Mesenteric fat pad (tissue), 1 donor: ENCODE measurements around the gene SLC15A3. TPM values are rescaled to one million over a fixed set of nuclear protein-coding genes. Genes with fewer than 3 reads are reported as not detected.

ENCODE experiments used
- DNase-seq: peaks from one replicate; pipeline ENCODE4 v3.0.0-alpha.2; 2020; ENCODE audit warnings: low spot score
- total RNA-seq: library from RNA; stranded (reverse); fragmentation: NEBNext Ultra II Directional; extraction: Animal tissue kit (Norgen Biotek cat#: 25700); gene quantifications from one replicate; pipeline ENCODE4 v1.2.1, GENCODE V29; 2021
- donor health status: DM: yes; HTN: yes; CAD: no.

SLC15A3 gene
- total RNA-seq, 1 donor from 2014 or later: 47.4 TPM

DNA sequence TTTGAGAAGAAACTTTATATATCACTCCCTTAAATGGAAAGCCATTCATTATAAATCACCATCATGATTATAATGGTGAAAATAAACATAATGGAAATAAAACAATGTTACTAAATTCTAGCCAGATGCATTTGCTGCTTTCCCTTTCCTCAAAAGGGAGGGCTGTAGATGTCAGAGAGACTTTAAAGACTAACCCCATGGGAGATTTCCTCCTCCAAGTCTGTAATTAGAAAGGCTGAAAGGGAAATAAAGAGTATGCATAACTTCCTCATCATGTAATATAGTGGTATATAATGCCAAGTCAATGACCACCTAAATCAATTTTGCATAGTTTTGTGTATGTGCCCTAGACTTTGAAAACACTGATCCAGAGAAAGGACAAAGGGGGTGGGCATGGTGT, 25.9 kb upstream of the SLC15A3 start:
- no peak for DNase-seq

DNA sequence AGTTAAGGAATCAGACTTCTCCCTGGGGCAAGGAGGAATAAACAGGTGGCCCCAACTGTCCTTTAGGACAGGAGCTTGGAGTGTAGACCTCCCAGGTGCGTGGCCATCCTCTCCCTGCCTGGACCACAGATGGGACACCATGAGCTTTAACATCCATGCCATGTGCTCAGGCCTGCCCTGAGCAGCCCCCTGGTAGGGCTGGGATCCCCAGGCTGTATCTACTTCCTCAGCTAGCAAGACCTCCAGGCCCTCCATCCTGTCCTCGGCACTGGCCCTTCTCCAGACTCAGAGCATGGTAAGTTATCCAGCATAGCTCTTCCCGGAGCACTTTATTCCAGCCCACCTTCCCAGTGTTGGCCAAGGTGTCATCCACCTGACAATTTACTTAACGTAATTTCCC, 25.2 kb upstream of the SLC15A3 start:
- no peak for DNase-seq

DNA sequence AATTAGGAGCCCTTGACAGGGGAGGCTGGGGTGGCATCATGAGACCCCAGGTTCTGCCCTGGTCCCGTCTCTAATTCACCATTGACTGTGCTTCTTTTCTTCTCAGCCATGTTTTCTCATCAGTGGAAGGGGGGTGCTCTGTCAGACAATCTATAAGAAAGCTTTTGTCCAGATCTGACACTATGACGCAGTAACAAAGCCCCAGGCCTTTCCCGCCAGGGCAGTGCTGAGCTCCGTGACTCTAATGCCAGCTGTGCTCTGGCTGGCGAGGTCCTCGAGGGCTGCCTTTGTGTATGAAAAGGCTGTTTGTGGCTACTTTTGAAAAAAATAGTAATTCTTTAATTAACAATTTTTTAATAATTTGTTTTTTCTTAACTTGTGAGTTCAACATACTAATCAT, 22.8 kb upstream of the SLC15A3 start:
- DNase-seq: no peak

DNA sequence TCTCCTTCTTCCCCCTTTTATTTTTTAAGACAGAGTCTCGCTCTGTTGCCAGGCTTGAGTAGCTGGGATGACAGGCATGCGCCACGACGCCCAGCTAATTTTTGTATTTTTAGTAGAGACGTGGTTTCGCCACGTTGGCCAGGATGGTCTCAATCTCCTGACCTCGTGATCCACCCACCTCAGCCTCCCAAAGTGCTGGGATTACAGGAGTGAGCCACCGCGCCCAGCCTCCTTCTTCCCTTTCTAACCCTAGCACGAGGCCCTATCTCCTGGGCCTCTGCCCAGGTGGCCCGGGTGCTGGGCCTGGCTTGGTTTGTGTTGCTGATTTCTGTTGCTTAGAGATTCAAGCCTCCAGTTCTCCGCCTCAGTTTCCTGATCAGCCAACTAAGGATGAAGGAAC, 22.3 kb upstream of the SLC15A3 start:
- DNase-seq: peak; percentile 62

DNA sequence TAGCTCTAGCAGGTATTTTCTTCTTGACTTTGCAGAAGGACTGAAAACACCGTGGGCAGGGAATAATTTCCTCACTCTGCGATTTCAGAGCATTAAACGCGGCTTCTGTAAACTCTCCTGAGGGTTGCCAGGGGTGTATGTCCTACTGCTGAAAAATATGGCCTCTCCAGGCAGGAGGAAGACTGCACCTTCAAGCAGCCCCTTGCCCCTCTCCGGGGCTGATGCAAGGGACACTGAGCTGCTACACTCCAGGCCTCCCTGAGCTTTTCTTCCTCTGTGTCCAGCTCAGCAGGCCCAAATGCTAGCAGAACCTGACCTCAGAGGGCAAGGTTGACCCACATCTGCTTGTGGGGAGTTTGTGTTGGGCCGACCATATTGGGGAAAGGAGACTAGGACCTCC, 21.7 kb upstream of the SLC15A3 start:
- peak; percentile 68 for DNase-seq

DNA sequence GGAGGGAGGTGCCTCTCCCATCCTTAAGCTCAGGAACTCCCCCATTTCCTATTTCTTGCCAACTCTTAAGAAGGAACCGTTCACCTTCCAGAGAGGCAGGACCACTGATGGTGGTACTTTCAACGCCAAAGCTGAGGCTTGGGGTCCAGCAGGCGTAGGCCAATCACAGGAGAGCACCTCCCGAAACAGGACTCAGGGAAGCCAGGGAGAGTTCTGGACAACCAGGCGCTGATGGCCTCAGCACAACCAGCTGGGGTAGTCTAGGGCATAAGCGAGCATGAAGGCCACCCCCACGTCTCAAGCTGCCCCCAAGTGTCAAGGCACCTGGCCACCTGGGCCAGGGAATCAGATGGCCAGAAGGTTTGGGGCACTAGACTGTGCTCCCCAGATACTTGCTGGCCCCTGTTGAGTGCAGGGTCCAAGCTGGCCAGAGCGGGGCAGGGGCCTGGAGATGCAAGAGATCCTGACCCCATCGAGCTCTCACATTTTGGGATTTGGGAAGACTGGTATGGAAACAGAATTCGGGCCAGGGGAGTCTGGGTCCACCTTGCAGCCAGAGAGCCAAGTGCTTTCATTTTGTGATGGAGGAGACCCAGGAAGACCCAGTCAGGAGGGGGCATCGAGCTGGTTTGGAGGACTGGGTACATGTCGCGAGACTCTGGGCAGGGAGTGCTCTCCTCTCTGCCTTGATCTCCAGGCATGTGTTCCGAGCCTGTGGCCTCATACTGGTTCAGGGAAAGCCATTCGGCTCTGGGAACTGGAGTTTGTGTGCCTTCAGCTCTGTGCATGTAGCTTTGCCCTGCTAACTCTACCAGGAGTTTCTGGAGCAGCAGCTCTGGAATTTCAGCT, 20.4 kb upstream of the SLC15A3 start:
- peak; percentile 81 for DNase-seq

DNA sequence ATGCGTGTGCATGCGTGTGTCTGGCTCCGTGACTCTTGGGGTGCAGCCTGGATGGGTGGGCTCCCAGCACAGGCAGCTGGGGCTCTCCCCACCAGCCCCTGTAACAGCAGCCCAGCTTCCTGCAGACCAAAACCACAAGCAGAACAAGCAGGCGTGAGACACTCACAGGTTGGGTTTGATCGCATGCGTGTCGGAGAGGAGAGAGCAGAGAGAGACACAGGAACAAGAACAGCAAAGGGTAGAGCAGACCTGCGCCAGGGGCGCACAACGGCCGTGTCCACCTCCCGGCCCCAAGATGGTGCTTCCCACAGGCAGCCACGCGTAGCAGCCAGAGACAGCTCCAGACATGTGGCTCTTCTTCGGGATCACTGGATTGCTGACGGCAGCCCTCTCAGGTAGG, 19.5 kb upstream of the SLC15A3 start, which contains the start of gene CD6:
Gene CD6, plus strand, starts transcription at position 161 of the 400 bp plus-strand sequence. Its CDS starts 186 bp downstream, at position 347.
- no peak for DNase-seq

DNA sequence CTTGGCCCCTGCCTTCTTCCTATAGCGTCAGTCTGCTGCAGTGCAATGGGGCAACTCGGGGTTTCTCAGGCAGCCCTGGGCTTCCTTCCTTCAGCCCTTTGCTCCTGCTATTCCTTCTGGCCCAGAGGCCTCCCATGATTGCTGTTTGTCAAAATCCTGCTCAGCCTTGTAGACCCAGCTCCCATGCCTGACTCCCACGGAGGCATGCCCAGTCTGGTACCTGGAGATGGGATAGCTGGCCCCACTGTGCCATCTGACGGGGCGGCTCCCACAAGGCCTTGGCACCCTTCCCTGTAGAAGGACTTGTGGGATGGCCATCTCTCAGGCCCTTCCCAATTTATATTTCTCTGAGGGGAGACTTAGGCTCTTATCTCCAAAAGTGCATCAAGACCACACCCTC, 18.9 kb upstream of the SLC15A3 start:
- DNase-seq: peak; percentile 53

DNA sequence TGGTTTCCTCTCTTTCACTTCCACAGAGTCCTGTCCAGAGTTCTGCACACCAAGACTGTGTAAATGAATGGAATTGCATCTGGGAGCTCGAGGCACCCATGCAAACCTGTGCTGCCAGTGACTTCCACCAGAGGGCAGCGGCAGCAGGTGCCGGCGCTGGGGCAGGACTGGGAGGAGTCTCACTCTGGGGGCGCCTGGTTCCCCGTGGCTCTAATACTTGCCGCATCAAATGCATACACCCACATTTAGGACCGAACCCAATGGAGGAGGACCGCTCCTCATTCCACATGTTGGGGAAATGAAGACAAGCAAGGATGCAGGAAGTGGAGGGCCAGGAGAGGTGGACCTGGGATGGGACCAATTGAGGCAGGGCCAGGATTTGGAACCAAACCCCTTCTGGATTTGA, 18.4 kb upstream of the SLC15A3 start:
- peak; percentile 88 for DNase-seq

DNA sequence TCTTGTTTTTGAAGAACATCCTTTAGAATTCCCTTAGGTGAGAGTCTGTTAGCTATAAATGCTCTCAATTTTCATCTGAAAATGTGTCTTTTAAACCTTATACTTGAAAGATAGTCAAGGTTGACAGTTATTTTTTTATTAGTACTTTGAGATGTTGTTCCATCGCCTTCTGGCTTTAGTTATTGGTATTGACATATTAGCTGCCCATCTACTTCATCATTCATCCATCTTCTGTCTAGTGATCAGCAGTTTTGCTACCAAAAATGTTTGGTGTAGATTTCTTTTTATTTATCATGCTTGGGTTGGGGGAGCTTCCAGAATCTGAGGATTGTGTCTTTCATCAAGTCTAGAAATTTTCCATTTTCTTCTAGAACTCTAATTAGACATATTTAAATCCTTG, 16.2 kb upstream of the SLC15A3 start:
- DNase-seq: no peak

DNA sequence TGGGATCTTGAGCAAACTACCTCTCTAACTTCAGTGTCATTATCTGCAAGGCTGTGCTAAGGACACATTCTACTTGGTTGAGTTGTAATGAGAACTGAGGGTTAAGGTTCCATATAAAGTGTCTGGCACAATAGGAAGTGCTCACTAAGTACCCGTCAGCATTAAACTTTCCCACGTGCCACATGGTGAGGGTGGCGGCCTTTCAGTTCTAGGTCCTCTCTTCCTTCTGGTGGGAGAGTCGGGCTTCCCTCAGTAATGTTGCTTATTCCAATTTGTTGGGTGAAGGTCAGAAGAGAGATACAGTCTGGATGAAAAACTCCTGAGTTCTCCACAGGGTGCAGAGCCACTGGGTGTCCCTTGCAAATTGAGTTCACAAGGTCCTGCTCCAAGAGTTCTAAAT, 14.9 kb upstream of the SLC15A3 start:
- DNase-seq: peak; percentile 20

DNA sequence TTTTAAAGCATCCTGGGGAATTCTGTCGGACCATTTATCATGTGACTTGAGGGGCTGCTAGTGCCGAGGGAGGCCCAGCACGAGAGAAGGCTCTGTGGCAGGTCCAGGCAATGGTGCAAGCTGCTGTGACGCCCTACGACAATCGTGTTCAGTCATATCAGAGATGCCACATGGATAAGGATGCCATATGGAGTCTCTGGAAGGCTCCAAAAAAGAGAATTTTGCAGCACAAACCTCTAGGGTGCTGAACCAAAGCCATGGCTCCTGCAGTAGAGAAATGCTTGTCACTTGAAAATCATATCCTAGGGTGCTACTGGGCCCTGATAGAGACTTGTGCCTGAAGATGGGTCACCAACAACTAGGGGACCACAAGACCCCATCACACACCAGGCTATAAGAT, 12.8 kb upstream of the SLC15A3 start:
- peak; percentile 37 for DNase-seq

DNA sequence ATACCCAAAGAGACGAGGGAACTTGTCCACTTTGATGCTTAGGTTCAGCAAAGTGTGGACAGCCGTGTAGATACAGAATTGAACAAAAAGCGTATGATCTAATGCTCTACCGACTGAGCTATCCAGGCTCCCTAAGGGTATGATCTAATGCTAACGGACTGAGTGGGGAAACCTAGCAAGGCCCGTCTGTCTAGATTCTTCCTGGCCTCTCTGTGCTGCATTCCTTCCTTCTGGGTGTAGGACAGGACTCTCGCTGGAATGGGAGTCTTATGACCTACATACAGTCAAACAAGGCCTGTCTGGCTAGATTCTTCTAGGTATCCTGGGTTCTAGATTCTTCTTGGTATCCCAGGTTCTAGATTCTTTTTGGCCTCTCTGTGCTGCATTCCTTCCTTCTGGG, 8.4 kb upstream of the SLC15A3 start:
- no peak for DNase-seq

DNA sequence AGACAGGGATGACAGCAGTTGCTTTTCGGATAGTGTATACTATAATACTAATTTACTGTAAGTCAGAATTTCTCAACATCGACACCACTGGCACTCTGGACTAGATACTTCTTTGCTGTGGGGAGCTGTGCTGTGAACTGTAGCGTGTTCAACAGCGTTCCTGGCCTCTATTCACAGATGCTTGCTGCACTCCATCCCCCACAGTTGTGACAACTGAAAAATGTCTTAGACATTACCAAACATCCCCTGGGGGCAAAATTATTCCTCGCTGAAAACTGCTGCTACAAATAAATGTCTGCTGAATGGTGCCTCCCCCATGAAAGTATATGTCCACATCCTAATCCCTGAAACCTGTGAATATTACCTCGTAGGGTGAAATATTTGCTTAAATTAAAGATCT, 7.5 kb upstream of the SLC15A3 start:
- no peak for DNase-seq

DNA sequence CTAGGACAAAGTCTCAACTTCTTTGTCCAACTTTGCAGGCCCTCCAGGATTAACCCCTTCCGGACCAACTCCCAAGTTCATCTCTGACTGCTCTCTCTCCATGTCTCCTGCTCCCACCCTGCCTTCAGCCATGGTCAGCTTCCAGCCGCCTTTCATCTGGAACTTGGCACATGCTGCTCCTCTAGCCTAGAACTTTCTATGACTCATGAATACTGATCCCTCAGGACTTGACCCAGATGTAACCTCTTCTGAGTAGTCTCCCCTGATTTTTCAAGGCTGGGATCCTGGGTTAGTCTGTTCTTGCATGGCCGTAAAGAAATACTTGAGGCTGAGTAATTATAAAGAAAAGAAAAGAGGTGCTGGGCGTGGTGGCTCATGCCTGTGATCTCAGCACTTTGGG, 5.2 kb upstream of the SLC15A3 start:
- peak; percentile 41 for DNase-seq

DNA sequence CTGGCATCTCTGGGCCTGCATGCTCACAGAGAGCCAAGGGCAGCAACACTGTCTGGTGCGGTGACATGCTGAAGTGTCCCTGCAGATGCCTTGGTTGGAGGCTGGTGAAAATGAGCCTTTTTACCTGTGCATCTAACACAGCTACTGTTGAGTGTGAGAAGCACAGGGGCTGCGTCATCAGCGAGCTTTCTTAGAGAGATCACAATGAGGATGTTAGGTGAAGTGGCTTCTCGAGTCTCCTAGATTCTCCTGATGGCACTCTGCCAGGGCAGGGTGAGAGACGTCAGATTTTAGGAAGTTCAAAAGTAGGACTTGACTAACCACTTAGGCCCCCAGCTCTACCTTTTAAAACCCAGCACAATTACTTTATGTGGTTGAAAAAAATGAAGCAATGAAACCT, 3.6 kb upstream of the SLC15A3 start:
- peak; percentile 59 for DNase-seq

DNA sequence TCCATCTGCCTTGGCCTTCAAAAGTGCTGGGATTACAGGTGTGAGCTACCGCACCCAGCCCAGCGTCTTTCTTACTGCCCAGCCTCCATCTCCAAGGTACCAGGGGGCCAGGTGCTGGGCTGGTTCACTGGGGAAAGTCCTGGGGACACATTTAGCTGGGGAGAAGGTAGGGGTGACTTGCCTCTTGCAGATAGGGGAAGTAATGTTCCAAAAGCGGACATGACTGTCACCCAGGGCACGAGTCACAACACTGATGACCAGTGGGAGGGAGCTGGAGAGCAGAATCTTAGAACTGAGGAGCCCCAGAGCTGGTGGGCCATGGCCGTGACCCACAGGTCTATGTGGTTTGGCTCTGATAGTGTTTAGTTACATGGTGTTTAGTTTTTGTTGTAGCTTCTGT, 2.4 kb upstream of the SLC15A3 start:
- DNase-seq: peak; percentile 76

DNA sequence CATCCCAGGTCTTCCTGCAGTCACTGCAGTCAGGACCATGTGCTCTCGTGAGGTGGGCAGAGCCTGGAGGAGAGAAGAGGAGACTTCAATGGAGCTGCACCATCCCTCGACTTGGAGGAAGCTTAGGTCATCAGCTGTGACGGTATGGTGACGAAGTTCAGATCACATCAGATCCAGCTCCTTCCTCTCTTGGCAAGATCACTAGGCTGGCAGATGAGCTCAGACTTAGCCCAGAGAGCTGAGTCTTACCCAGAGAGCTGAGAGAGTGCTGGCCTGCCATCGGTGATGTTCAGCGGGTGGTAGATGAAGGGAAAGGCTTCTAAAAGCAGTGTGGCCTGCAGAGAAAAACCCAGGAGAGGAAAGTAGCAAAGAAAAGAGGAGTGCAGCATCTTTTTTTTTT, 1.8 kb upstream of the SLC15A3 start:
- peak; percentile 49 for DNase-seq

DNA sequence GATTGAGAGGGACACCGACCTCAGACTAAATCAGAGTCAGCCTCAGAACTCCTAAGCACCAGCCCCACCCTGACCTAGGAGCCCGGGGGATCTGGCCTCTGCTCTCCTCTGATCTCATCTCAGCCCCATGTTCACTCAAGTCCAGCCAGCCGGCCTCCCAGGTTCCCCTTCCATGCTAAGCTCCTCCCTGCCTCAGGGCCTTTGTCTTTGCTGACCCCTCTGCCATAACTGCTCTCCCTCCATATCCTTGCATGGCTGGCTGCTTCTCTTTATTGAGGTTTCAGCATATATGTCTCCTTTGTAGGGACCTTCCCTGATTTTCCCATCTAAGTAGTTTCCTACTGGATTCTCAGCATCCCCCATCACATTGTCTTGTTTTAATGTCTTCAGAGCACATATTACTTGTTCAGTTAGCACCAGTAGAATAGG, 780 bp upstream of the SLC15A3 start:
- no peak for DNase-seq

DNA sequence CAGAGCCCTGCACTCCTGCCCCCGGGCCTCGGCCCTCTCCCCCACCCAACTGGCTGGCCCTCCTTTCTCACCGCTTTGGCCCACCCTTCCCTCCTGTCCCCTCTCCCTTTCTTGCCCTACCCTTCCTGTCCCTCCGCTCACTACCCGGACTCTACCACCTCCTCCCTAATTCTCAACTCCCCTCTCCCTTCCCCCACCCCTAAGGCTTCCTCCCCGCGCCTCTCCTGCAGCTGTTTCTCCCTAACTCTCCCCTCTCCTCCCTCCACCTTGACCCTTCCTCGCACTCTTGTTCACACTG, 421 bp downstream of the SLC15A3 start:
- DNase-seq: no peak

DNA sequence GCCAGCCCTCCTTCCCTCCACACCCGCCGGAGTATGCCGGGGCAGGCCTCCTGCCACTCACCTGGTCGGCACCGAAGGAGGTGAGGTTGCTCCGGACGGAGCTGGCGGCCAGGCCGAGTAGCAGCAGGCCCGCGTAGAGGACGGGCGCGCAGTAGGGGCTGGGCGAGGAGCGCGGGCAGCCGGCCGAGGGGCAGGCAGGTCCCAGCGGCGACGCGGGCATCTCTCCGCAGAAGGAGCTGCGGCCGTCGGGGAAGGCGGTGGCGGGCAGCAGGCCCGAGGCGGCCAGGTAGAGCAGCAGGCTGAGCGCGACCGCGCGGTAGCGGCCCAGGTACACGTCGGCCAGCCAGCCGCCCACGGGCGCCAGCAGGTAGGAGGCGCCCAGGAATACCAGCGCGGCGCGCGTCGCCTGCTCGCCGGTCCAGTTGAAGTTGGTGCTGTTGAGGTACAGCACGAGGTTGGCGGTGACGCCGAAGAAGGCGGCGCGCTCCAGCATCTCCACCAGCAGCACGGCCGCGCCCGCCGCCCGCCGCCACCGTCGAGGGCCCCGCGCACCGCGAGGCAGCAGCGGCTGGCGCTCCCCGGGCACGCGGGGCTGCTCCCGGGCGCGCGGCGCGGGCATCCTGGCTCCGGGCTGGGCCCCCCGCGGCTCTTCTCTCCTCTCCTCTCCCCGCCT, 907 bp downstream of the SLC15A3 start:
- DNase-seq: peak; percentile 90

DNA sequence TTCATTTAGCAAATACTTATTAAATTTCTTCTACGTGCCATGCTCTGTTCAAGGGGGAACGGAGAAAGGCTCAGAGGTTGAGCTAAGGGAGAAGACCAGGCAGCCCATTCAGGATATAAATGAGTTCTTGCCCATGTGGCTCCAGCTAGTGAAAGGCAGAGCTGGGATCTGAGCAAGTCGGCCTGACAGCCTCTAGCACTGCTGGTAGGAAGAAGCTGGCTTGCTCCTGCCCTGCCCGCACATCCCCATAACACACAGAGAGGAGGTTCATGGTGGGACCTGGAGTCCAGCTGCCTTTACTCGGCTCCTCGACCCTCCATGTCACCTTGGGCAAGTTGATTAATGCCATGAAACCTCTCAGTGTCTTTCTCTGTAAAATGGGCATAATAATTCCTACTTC, 2.0 kb downstream of the SLC15A3 start:
- DNase-seq: no peak

DNA sequence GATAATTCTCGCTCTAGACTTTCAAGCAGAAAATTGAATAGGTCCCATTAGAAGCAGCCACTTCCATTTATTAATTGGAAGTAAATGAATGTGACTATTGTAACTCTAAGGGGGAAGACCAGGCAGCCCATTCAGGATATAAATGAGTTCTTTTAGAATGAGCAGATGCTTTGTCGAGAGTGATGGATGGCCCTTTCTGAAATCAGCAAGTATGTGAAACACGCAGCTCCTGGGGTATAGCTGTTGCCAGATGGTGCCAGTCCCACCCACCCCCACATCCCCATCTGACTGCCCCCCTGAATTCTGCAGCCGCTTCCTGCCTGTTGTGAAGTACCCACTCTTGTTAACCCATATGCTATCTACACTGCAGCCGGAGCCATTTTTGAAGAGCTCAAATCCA, 3.7 kb downstream of the SLC15A3 start:
- DNase-seq: no peak
